ENCODE measurements around the gene SLC10A7. TPM values are rescaled to one million over a fixed set of nuclear protein-coding genes. Genes with fewer than 3 reads are reported as not detected.

Gene SLC10A7
- total and polyA plus RNA-seq, 9 of the 15 experiments (the other 6 are each of a cell fraction or from before 2014, with no cell fraction given): 6.4 to 22.8 (median 16.1) TPM

- TF ChIP-seq HOMEZ (CRISPR knock-in tag; IDR thresholded peaks at IDR 0.05): no peak
- no peak for TF ChIP-seq ETS2 (tag; IDR thresholded peaks at IDR 0.05; ENCODE audit: borderline replicate concordance, poor library complexity, severe bottlenecking)
- no peak for TF ChIP-seq STAG1 (CRISPR knock-in tag; IDR thresholded peaks at IDR 0.05; ENCODE audit: borderline replicate concordance)
- no peak for TF ChIP-seq ZNF444 (CRISPR knock-in tag; IDR thresholded peaks at IDR 0.05)
- no peak for TF ChIP-seq ZBTB11 (CRISPR knock-in tag; IDR thresholded peaks at IDR 0.05)
- no peak for TF ChIP-seq RBM15 (IDR thresholded peaks at IDR 0.05; ENCODE audit: insufficient read depth, low read length)
- no peak for TF ChIP-seq ZNF146 (CRISPR knock-in tag; IDR thresholded peaks at IDR 0.05; ENCODE audit: unreplicated experiment)
These were observed 132.2 kb downstream of the SLC10A7 start (continued) for GRCh38 chr4:146389561-146389960.

Data from K562 (cell line).